Progenitor cell of endocrine pancreas (in vitro differentiated cells): ENCODE data around the gene IGF1R. TPM values are rescaled to one million over a fixed set of nuclear protein-coding genes. Genes with fewer than 3 reads are reported as not detected.

Source experiments
- DNase-seq: peaks from one replicate; pipeline ENCODE4 v3.0.0; 2021; ENCODE audit warnings: low spot score; ENCODE audit not compliant: unreplicated experiment
- H3K27ac Mint-ChIP-seq: 2 replicates; pipeline ENCODE4 v1.8.0; 2021; ENCODE audit warnings: mild to moderate bottlenecking, moderate library complexity, mixed read lengths
- H3K27me3 Mint-ChIP-seq: 2 replicates; pipeline ENCODE4 v1.8.0; 2021; ENCODE audit warnings: mixed read lengths
- H3K36me3 Mint-ChIP-seq: 2 replicates; pipeline ENCODE4 v1.8.0; 2022; ENCODE audit warnings: mixed read lengths; ENCODE audit not compliant: insufficient read depth
- H3K4me1 Mint-ChIP-seq: 2 replicates; pipeline ENCODE4 v1.8.0; 2021; ENCODE audit warnings: low read depth, mixed read lengths
- H3K4me3 Mint-ChIP-seq: 2 replicates; pipeline ENCODE4 v1.8.0; 2021; ENCODE audit warnings: low read depth, mild to moderate bottlenecking, moderate library complexity, mixed read lengths
- H3K9me3 Mint-ChIP-seq: 2 replicates; pipeline ENCODE4 v1.8.0; 2021; ENCODE audit warnings: low read depth, mixed read lengths
- total RNA-seq: library from RNA; stranded (reverse); gene quantifications from 2 replicates; pipeline ENCODE4 v1.2.1, GENCODE V29; 2021
- TF ChIP-seq, protein P1 (sequence below): fragments of 200-600 bp; sonication (generic); IDR thresholded peaks from one replicate; pipeline ENCODE4 v1.5.0; 2021; ENCODE audit warnings: antibody characterized with exemption, mild to moderate bottlenecking; ENCODE audit not compliant: unreplicated experiment

Gene IGF1R
- total RNA-seq, 1 donor from 2014 or later, result 106 TPM

DNA sequence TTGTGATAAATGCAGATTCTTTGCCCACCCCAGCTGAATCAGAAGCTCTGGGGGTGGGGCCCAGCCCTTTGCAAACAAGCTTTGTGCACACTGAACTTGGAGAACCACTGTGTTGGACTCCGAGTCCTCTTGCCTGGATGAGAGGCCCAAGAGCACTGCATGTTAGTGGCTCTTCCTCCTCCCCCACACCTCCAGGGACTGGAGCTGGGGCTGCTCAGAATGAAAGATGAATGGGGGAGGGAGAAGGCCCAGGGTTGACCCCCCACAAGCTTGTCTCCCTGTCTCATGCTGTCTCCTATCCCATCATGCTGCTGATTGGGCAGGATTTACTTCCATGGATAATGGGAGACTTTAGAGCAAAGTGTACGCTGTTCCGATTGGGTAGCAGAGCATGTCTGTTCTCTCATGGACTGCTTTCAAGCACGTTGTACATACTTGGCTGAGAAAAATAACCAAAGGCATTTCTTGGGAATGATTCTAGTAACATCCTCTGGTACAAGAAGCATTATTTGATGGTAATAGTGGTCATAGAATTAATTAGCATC is 259.7 kb downstream of the IGF1R start:
- Mint-ChIP-seq H3K27me3 (no peaks in the 10 kb centered on the region), H3K36me3 (peaks cover 12% of the 10 kb centered on the region), H3K27ac (no peak overlapping the region), H3K4me3 (no peak overlapping the region), H3K4me1 (peaks cover 6% of the 10 kb centered on the region), H3K9me3 (no peaks in the 10 kb centered on the region)
- DNase-seq, result no peak
- TF ChIP-seq, protein P1, sequence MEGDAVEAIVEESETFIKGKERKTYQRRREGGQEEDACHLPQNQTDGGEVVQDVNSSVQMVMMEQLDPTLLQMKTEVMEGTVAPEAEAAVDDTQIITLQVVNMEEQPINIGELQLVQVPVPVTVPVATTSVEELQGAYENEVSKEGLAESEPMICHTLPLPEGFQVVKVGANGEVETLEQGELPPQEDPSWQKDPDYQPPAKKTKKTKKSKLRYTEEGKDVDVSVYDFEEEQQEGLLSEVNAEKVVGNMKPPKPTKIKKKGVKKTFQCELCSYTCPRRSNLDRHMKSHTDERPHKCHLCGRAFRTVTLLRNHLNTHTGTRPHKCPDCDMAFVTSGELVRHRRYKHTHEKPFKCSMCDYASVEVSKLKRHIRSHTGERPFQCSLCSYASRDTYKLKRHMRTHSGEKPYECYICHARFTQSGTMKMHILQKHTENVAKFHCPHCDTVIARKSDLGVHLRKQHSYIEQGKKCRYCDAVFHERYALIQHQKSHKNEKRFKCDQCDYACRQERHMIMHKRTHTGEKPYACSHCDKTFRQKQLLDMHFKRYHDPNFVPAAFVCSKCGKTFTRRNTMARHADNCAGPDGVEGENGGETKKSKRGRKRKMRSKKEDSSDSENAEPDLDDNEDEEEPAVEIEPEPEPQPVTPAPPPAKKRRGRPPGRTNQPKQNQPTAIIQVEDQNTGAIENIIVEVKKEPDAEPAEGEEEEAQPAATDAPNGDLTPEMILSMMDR, result no peak

DNA sequence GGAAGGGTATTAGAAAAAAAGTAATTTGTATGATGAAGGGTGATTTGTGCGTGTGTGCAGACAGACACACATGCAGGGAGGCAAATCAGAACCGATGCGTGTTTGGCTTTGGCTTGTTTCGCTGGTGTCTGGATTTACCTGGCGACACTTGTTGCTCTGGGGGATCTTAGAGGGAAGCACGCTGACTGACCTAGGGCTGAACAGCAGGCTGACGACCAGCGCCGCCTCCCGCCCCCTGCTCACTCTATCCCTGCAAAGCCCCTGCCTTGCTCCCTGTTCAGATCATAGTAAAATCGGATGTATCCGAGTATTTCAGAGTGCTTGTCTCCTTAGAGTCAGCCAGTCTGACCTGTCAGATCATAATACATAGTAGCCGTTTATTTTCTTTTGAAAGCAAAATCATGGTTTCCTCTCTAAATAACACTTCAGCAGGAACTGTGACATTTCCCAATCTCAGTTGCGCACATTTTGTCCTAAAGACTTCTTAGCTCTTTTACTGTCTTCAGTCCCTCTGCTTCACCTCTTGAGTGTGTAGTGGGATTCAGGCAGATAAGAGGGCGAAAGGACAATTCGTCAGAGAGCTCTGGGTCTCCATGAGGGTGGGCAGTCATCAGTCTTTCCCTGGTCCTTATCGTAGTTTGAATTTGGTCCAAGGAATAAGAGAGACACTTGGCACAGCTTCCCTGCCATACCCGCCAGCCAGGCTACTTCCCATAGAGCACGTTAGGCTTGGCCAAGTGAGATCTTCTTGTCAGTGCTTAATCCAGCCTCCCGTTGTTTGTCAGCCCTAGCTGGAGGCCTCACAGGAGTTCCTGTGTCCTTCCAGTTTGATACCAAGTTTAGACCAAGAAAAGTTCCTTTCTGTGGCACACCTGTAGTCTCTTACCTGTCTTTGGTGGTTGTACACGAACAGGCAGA is 261.9 kb downstream of the IGF1R start:
- peak overlapping the region; percentile 78 for H3K27ac Mint-ChIP-seq
- H3K36me3 Mint-ChIP-seq, result peaks cover 14% of the 10 kb centered on the region

DNA sequence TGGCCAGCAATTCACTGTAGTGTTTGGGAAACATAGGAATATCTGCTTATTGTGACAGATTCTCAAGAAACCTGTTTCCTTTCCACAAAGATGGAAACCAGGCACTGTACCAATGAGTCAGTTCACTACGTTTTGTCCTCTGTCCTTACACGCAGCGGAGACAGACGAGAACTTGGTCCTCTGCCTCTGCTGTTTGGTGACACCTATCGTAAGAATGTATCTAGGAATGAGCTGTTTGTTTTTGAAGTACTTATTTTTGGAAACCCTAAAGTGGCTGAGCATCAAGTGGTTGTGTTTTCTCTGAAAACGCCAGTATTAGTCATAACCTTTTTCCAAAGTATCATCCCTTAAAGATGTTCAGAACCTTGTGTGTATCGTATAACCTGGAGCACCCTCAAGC is 266.3 kb downstream of the IGF1R start:
- no peak for DNase-seq
- peaks cover 34% of the 10 kb centered on the region for H3K36me3 Mint-ChIP-seq
- H3K27me3 Mint-ChIP-seq, result no peaks in the 10 kb centered on the region
- no peaks in the 10 kb centered on the region for H3K9me3 Mint-ChIP-seq
- H3K4me1 Mint-ChIP-seq, result peaks cover 11% of the 10 kb centered on the region
- H3K27ac Mint-ChIP-seq, result no peak overlapping the region
- TF ChIP-seq, protein P1, result no peak
- H3K4me3 Mint-ChIP-seq, result no peak overlapping the region

More for the DNA sequence above, 261.9 kb downstream of the IGF1R start:
- no peak overlapping the region for H3K4me3 Mint-ChIP-seq
- DNase-seq, result no peak
- TF ChIP-seq, protein P1, result no peak
- no peaks in the 10 kb centered on the region for H3K27me3 Mint-ChIP-seq
- H3K4me1 Mint-ChIP-seq, result peaks cover 9% of the 10 kb centered on the region
- H3K9me3 Mint-ChIP-seq, result no peaks in the 10 kb centered on the region

DNA sequence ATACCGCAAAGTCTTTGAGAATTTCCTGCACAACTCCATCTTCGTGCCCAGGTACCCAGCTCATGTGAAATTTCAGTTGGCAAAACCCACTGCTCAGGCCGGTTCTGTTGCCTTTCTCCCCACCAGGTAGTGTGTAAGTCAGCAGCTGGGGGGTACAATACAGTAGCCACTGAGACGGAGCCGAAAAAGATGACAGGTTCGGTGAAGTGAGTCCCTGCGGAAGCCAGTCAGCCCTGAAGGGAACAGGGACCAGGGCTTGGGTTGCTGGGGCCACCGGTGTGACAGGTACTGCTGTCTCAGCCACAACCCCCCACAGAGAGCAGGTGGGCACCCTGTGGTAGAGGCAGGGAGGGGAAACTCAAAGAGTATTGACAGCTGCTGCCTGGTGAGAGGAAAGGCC is 268.5 kb downstream of the IGF1R start:
- peak overlapping the region; percentile 29 for H3K27ac Mint-ChIP-seq
- no peaks in the 10 kb centered on the region for H3K9me3 Mint-ChIP-seq
- TF ChIP-seq, protein P1, result no peak
- no peaks in the 10 kb centered on the region for H3K27me3 Mint-ChIP-seq
- no peak for DNase-seq
- H3K4me1 Mint-ChIP-seq, result peaks cover 15% of the 10 kb centered on the region
- H3K4me3 Mint-ChIP-seq, result no peak overlapping the region
- H3K36me3 Mint-ChIP-seq, result peaks cover 34% of the 10 kb centered on the region

DNA sequence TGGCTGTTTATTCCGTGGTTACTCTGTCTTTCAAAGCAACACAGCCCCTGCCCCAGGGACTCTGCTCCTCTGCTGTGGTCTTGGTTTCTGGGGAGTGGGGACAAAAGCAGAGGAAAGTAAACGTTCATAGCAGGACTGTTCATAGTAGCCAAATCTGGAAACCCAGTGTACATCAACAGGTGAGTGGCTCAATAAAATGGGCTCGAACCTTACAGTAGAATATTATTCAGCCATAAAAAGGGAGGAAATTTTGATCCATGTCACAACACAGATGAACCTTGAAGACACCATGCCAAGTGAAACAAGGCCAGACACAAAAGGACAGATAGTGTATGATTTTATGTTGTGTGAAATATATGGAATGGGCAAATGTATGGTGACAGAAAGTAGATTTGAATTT is 269.1 kb downstream of the IGF1R start:
- H3K36me3 Mint-ChIP-seq, result peaks cover 33% of the 10 kb centered on the region
- no peak overlapping the region for H3K27ac Mint-ChIP-seq
- peaks cover 17% of the 10 kb centered on the region for H3K4me1 Mint-ChIP-seq
- H3K27me3 Mint-ChIP-seq, result no peaks in the 10 kb centered on the region
- TF ChIP-seq, protein P1, result no peak
- H3K9me3 Mint-ChIP-seq, result no peaks in the 10 kb centered on the region
- no peak overlapping the region for H3K4me3 Mint-ChIP-seq
- no peak for DNase-seq
